Jurkat, Clone E6-1 (cell line): Measurements from ENCODE around the gene OSTF1. TPM values are rescaled to one million over a fixed set of nuclear protein-coding genes. Genes with fewer than 3 reads are reported as not detected.

Source experiments
- DNase-seq: peaks from one replicate; pipeline ENCODE4 v3.0.0-alpha.2; 2011; ENCODE audit warnings: low read depth, low spot score
- H3K4me3 ChIP-seq: 2 replicates; pipeline ENCODE4 v1.5.1; 2011; ENCODE audit warnings: mild to moderate bottlenecking, low read length, control low read depth, moderate library complexity
- polyA plus RNA-seq: library from polyadenylated mRNA; unstranded; fragments of >200 nt; gene quantifications from one replicate; pipeline ENCODE4 v1.2.1, GENCODE V29; 2012; ENCODE audit warnings: missing spikeins; ENCODE audit not compliant: insufficient read length, insufficient read depth

The OSTF1 gene, protein sequence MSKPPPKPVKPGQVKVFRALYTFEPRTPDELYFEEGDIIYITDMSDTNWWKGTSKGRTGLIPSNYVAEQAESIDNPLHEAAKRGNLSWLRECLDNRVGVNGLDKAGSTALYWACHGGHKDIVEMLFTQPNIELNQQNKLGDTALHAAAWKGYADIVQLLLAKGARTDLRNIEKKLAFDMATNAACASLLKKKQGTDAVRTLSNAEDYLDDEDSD
- polyA plus RNA-seq, result 77.8 TPM

DNA sequence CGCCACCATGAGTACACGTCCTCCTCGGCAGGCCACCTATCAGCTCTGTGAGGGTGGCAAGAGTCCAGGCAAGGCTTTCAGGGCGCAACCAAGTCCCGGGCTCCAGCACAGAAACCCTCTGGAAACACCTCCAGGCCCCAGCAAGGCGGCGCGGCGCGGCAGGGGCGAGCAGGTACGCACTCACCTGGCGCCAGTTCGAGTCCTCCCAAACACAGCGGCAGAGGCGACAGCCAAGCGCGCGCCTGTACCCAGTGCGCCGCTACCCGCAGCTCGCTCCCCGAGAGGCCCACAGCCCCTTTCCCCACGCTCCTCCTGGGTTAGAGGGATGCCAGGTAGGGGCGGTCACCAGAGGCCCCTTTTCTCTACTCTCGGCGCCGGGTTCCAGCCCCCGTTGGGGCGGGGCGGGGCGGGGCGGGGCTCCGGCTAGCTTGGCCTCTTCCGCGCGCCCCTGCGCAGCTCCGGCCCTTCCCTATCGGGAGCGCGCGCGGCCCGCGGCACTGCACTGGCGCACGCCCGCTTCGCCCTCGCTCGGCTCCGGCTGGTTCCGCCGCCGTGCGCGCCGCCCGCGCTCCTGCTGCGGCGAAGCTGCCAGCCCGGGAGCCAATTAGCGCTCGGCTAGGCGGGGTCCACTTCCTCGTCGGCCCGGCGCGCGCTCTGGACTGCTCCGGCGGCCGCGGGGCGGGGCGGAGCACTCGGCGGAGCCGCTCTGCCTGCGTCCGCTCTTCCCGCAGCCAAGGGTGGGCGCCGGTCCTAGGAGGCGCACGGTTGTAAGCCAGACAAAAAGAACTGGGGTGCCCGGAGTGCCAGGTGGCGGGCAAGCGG lies at the start of gene OSTF1, which contains the start of gene NMRK1:
Gene OSTF1 (plus strand): TSS at position 691 of the 822 bp plus-strand sequence. CDS start 179 bp downstream, outside the sequence.
Gene NMRK1 (minus strand): TSS at position 332 of the 822 bp plus-strand sequence. CDS start 5,040 bp downstream, outside the sequence.
- peak within 1 kb of the TSS; percentile 85 for H3K4me3 ChIP-seq
- DNase-seq, result peak; percentile 90

DNA sequence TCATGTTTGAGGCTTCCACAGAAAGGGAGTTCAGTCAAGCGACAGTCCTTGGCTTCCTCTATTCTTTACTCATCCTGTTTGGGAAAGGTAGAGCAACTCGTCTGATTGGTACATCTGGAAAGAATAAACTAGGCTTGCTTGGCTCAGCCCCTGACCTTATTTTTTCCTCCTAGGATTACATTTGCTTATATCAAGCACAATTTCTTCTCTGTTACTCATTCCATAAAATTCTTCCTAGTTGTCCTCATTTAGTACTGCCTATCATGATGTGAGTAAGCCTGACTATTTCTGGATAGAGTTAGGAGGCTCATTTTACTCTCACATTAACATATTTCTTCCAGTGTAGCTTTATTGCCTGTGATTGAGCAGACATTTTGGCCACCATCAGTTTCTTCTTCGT lies 49.3 kb upstream of the OSTF1 start:
- DNase-seq, result no peak
- H3K4me3 ChIP-seq, result no peak overlapping the region

DNA sequence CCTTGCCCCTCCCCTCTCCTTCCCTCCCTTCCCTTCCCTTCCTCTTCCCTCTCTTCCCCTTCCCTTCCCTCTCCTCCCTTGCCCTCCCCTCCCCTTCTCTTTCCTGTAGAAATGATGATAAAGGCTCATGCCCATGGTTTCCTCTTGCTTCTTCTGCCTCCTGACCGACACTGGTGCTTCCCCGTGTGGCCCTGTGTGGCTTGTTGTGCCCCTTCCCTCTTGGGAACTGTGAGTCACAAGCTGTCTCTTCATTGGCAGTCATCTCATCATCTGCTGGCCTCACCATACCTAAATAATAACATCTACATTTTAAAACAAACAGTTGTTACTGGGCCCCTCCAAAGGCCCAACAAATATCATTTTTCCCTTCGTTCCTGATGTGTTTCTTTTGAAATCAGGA lies 48.5 kb upstream of the OSTF1 start:
- no peak for DNase-seq
- no peak overlapping the region for H3K4me3 ChIP-seq

DNA sequence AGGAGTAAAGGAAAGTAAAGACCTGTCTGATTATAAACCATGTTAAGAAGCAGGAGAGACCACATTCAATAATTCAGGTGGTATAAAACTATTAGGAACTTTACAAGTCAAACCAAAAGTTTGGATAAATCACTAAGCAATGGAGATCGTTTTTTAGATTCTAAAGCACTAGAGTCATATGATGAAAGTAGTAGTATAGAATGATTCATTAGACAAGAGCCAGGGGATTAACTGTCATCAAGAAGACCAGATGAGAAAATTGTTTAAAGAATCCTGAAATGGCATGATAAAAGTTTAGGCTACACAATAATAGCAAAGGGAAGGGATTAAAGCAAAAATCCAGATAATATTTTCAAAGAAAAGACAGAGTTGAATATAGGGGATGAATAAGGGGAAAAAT lies 47.3 kb upstream of the OSTF1 start:
- H3K4me3 ChIP-seq, result no peak overlapping the region
- DNase-seq, result no peak

DNA sequence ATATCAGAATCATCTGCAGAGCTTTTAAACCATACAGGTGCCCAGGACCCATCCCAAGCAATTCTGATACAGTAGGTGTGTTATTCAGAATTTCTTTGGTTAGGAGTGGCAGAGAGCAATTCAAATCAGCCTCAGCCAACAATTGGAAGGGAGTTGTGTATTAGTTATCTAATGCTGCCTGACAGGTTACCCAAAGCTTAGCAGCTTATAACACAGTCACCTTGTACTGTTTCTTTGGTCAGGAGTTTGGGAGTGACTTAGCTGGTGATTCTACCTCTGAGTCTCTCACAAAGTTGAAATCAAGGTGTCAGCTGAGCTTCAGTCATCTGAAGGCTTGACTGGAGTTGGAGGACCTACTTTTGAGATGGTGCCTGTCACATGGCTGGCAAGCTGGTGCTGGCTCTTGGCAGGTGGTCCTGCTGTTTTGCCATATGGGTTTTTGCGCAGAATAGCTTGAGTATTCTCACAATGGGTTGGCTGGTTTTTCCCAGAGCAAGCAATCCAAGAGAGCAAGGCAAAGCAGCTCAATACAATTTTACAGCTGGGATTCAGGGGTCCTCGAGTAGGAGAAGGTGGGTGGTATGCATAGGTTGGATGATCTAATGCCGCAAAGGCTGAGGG lies 41.5 kb upstream of the OSTF1 start:
- no peak overlapping the region for H3K4me3 ChIP-seq
- DNase-seq, result no peak

DNA sequence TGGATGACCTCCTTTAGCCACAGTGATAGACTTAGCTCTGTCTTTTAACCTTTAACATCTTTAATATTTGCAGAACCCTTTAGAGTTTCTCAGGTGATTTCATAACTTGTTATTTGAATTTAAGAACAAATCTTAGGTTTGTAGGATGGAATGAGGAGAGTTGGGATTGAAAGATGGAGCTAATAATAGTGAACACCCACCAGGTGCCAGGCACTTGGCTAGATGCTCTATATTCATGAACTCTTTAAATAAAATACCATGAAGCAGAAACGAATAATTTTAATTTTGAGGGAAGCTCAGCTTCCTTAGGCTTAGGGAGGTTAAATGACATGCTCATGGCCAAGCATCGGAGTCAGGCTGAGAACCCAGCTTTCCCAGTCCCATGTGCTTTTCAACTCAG lies 40.8 kb upstream of the OSTF1 start:
- DNase-seq, result no peak
- no peak overlapping the region for H3K4me3 ChIP-seq

DNA sequence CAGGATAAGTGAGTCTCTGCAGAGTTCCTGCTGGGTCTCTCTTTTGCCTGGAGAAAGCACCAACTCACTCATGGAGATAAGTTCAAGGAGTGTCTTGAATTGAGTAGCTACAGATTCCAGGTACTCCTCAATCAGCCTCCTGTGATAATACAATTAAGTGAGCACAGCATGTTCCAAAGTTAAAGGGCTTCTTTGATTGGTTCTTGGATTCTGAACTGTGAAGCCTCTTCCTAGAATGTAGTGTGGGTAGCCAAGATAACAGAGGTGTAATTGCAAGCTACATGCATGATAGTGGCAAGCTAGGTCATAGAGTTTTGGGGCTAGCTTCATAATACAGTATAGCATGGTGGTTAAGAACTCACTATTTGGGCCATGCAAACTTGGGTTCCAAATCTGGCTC lies 37.0 kb upstream of the OSTF1 start:
- H3K4me3 ChIP-seq, result no peak overlapping the region
- no peak for DNase-seq

DNA sequence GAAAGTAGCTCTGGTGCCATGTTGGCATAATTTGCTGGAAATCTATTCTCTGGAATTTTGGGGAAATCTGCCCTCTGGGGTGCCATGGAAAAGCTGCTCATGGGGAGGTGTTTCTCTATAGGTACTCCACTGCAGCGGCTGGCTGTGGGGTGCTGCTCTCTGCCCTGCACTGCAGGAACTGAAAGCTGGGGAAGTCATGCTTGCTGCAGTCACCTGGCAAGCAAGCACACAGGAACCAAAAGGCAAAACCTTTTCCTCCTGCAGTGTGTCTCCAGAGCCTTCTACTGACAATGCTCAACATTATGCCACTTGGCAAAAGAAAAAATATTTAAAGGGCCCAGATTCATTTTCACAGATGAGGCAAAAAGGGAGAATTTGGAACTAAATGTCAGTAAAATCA lies 34.4 kb upstream of the OSTF1 start:
- no peak for DNase-seq
- H3K4me3 ChIP-seq, result no peak overlapping the region

DNA sequence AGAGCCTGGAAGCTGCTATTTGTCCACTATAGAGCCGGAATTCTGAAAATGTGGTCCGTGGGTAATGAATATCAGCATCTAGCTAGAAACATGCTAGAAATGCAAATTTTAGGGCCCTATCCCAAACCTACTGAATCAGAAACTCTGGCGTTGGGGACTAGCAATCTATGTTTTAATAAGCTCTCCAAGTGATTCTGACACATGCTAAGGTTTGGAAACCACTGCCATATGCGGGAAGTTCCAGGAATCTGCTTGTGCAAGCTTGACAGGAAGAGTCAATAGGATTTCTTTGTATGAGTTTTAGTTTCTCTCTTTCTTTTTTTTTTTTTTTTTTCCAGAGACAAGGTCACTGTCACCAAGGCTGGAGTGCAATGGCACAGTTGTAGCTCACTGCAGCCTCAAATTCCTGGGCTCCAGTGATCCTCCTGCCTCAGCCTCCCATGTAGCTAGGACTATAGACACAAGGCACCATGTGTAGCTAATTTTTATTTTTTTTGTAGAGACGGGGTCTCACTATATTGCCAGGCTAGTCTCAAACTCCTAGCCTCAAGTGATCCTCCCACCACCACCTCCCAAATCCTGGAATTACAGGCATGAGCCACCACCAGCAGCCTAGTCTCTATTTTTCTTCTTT lies 33.8 kb upstream of the OSTF1 start:
- no peak for DNase-seq
- H3K4me3 ChIP-seq, result no peak overlapping the region

DNA sequence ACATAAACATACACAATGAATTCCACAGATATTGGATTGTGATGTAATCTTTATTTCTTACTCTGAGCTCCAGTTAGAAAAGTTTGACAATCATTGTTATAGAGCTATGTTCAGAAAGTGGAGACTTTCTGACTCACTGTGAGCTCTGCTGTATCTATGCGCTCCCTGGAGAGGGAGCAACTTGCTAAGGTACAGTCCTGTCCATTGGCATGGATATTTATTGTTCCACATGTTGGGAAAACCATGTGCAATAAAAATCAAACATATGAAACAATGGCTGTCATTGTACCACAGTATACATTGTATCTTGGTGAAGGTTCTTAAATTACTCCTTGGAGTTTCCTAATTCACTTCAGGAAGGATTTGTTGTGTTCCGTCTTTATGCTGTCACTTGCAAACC lies 27.1 kb upstream of the OSTF1 start:
- DNase-seq, result no peak
- H3K4me3 ChIP-seq, result no peak overlapping the region

DNA sequence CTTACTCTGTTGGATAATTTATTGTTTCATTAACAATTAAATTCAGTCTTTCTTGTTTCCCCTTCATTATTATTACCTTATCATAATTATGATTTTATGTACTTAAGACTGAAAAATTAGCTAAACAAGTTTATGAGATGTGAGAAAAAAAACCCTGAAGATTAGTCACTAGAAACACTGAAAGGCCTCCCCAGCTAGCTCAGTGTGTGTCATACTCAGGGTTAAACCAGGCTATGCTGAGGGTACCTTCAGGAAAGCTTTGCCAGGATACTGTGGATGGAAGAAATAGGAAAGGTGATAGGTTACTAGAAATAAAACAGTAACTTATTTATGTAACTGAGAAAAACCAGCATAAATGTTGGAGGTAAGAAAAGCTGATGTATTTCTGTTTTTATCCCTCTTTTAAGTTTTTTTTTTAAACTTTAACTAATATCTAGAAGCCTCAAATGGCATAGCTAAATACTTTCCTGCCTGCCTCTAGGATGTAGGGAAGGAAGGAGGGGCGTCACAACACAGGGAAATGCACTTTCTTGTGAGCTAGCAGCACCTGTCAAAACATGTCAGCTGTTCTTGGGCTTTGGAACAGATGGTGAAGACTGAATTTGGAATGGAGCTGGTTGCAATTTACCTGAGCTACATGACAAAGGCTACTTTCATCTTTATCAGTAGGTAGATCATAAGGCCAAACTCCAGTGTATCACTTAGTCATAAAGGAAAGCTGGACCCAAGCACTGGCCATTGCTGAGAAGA lies 24.6 kb upstream of the OSTF1 start:
- no peak for DNase-seq
- H3K4me3 ChIP-seq, result no peak overlapping the region

DNA sequence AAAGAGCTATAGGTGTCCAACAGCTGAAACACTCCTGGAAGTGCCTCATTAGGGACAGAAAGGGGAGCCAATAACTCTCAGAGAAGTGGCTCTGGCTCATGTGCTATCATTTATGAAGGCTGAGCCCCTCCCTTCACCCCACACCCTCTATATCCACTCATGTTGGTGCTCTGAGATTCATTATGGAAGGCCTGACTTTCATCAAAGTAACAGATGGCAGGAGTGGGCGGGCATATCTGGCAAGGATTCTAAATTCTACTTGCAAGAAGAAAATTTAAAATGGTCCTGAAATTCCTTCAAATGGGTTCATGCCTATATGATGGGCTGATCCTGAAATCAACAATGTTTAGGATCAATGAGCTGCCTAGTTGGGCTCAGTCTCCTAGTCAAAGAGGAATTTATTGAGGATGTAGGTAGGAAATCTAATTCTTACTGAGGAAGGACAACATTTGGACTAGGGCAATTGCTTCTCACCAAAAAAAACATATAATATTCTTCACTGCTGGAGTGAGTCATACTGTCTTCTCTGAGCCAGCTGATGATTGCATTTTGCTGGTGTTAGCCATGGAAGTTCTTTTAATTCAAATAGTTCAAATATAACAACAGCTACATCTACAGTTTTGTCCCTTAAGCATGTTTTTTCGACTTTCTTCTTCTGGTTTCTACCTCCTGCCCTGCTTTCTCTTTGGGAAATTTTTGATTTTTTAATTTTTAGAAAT lies 23.8 kb upstream of the OSTF1 start:
- no peak overlapping the region for H3K4me3 ChIP-seq
- DNase-seq, result no peak

DNA sequence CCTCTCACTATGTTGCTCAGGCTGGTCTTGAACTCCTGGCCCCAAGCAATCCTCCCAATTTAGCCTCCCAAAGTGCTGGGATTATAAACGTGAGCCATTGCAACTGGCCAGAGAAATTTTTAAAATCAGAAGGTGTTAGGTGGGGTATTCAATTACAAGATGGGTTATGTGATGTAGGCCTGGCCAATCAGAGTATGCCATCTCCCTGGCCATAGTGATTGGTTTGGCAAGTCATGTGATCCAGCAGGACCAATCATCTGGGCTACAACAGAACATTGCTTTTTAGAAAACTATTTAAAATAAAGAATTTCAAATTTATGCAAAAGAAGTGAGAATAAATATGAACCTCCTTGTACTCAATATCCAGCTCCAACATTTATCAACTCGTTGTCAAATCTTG lies 22.8 kb upstream of the OSTF1 start:
- DNase-seq, result no peak
- no peak overlapping the region for H3K4me3 ChIP-seq

DNA sequence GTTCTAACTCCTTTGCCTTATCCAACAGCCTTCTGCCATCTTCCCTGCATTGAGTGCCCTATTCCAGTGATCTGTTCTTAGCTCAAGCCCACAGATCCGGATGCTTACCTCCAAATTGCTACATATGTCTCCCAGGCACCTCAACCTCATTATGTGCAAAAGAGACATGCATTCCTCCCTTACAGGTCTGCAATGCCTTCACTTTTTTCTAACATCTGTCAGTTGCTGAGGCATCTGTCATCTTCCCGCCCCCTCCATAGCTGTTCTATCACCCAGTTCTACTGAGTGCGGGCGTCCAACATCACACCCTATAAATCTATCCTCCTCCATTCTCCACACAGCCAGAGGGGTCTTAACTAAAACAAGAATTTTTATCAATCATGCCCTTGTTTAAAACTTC lies 20.4 kb upstream of the OSTF1 start:
- H3K4me3 ChIP-seq, result no peak overlapping the region
- DNase-seq, result no peak

DNA sequence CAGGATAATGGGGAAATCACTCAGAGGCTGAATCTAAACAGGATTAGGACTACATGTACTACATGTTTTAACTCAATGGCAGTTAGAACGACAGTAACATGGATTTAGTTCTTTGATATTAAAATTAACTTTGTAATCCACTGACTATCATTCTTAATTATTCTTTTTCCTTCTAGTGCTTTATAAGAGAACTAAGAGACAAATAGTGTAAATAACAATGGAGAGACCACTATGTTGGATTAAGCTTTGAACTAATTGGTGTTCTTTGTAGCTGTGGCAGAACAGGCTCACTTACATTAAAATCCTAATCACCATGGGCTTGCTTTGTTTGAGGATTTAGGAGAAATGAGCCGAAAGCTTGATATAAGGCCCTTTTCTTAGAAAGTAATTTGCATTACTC lies 19.1 kb upstream of the OSTF1 start:
- no peak overlapping the region for H3K4me3 ChIP-seq
- DNase-seq, result no peak

DNA sequence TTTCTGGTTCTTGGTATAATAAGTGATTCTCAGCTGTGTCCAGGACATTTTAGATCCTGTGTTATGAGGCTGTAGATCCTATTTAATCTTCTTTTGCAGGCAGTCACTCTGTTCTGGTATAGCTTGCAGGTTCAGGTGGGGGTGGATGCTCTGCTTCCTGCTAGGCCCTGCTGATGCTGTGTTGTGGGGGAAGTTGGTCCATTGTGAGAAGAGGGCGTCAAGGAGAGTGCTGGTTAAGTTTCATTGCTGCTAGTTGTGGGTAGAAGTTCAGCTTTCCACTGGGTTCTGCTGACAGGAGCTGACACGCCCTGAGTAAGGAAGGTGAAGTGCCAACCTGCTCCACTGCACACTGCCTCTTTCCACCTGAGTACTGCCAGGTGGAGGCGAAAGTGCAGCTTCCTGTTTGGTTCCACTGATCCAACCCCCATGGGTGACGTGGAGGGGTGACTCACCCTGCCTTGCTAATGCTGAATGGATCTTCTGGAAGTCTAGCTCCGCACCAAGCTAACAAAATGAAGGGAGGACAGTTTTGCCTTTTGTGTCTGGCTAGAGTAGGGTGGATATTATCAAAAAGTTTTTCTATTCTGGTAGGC lies 16.7 kb upstream of the OSTF1 start:
- DNase-seq, result no peak
- H3K4me3 ChIP-seq, result no peak overlapping the region

DNA sequence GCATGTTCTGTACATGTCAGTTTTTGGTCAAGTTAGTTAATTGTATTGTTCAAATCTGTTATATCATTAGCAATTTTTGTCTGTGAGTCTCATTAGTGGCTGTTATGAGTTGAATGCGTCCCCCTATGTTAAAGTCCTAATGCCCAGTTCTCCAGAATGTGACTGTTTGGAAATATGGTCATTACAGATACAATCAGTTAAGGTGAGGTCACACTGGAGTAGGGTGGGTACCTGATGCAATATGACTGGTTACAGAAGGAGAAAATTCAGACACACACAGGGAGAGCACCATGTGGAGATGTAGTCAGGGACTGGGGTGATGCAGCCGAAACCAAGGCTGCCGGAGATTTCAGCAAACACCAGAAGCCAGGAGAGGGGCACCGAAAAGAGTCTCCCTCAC lies 15.4 kb upstream of the OSTF1 start:
- H3K4me3 ChIP-seq, result no peak overlapping the region
- no peak for DNase-seq

DNA sequence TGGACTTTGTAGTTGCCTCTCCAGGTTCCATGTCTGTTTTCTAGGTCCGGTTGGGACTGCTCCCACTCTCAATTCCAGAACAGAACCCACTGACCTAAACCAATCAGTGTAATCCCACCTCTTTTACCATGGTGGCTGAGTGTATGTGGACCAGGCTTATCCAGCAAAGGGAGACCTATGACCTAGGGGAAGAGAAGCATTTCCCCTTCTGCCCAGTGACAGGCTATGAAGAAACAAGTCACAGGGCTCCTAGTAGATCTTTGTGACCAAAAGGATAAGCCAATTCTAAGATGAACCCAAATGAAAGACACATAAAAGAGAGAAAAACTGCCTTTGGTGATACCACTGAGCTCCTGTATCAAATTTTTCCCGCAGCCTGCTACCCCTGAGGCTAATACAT lies 6.7 kb upstream of the OSTF1 start:
- DNase-seq, result no peak
- H3K4me3 ChIP-seq, result no peak overlapping the region
